KOPT-K1 (cell line): ENCODE results near the gene PPP2R2C.

ENCODE experiments used
- H3K27ac ChIP-seq: fragments of 200-600 bp; sonication (generic); 2 replicates; pipeline ENCODE4 v1.5.1; 2016; ENCODE audit warnings: antibody characterized with exemption, mild to moderate bottlenecking, low read depth, low read length; ENCODE audit not compliant: poor library complexity, severe bottlenecking
- H3K36me3 ChIP-seq: fragments of 200-600 bp; sonication (generic); 2 replicates; pipeline ENCODE4 v1.5.1; 2017; ENCODE audit warnings: antibody characterized with exemption, mild to moderate bottlenecking, low read length, moderate library complexity; ENCODE audit not compliant: insufficient read depth
- H3K9me3 ChIP-seq: fragments of 200-600 bp; sonication (generic); 2 replicates; pipeline ENCODE4 v1.5.1; 2017; ENCODE audit warnings: antibody characterized with exemption, low read length, mild to moderate bottlenecking; ENCODE audit not compliant: insufficient read depth, poor library complexity, severe bottlenecking

The PPP2R2C gene

GRCh38 chr4:6450709-6451108 is 21.7 kb downstream of the PPP2R2C start:
- Histone ChIP-seq H3K27ac (no peak overlapping the region), H3K9me3 (no peaks in the 10 kb centered on the region)

GRCh38 chr4:6449746-6450369 is 22.6 kb downstream of the PPP2R2C start:
- H3K27ac ChIP-seq, result no peak overlapping the region
- H3K36me3 ChIP-seq, result no peaks in the 10 kb centered on the region
- H3K9me3 ChIP-seq, result no peaks in the 10 kb centered on the region

More at GRCh38 chr4:6450709-6451108, 21.7 kb downstream of the PPP2R2C start:
- H3K36me3 ChIP-seq, result no peaks in the 10 kb centered on the region

- no peak overlapping the region for H3K27ac ChIP-seq
Measured at GRCh38 chr4:6449335-6449734, 23.1 kb downstream of the PPP2R2C start.

GRCh38 chr4:6448476-6449170 is 23.8 kb downstream of the PPP2R2C start:
- no peak overlapping the region for H3K27ac ChIP-seq
- H3K36me3 ChIP-seq, result no peaks in the 10 kb centered on the region
- no peaks in the 10 kb centered on the region for H3K9me3 ChIP-seq

More at GRCh38 chr4:6449335-6449734, 23.1 kb downstream of the PPP2R2C start:
- Histone ChIP-seq H3K36me3 (no peaks in the 10 kb centered on the region), H3K9me3 (no peaks in the 10 kb centered on the region)

GRCh38 chr4:6447672-6448171 is 24.7 kb downstream of the PPP2R2C start:
- Histone ChIP-seq H3K27ac (no peak overlapping the region), H3K9me3 (no peaks in the 10 kb centered on the region), H3K36me3 (no peaks in the 10 kb centered on the region)

- H3K9me3 ChIP-seq, result no peaks in the 10 kb centered on the region
- no peak overlapping the region for H3K27ac ChIP-seq
- H3K36me3 ChIP-seq, result no peaks in the 10 kb centered on the region
Measured at GRCh38 chr4:6446538-6447451, 25.6 kb downstream of the PPP2R2C start.

GRCh38 chr4:6446130-6446482 is 26.3 kb downstream of the PPP2R2C start:
- Histone ChIP-seq H3K27ac (no peak overlapping the region), H3K9me3 (no peaks in the 10 kb centered on the region)

GRCh38 chr4:6445403-6446129 is 26.8 kb downstream of the PPP2R2C start:
- Histone ChIP-seq H3K9me3 (no peaks in the 10 kb centered on the region), H3K36me3 (no peaks in the 10 kb centered on the region), H3K27ac (no peak overlapping the region)

More at GRCh38 chr4:6446130-6446482, 26.3 kb downstream of the PPP2R2C start:
- no peaks in the 10 kb centered on the region for H3K36me3 ChIP-seq

- Histone ChIP-seq H3K9me3 (no peaks in the 10 kb centered on the region), H3K36me3 (no peaks in the 10 kb centered on the region), H3K27ac (no peak overlapping the region)
Measured at GRCh38 chr4:6444582-6444981, 27.8 kb downstream of the PPP2R2C start.

- H3K36me3 ChIP-seq, result no peaks in the 10 kb centered on the region
- no peaks in the 10 kb centered on the region for H3K9me3 ChIP-seq
- H3K27ac ChIP-seq, result no peak overlapping the region
Measured at GRCh38 chr4:6443035-6444023, 29.1 kb downstream of the PPP2R2C start.

- H3K9me3 ChIP-seq, result no peaks in the 10 kb centered on the region
- H3K36me3 ChIP-seq, result no peaks in the 10 kb centered on the region
- no peak overlapping the region for H3K27ac ChIP-seq
Measured at GRCh38 chr4:6442555-6442954, 29.9 kb downstream of the PPP2R2C start.

- Histone ChIP-seq H3K9me3 (no peaks in the 10 kb centered on the region), H3K36me3 (no peaks in the 10 kb centered on the region), H3K27ac (no peak overlapping the region)
Measured at GRCh38 chr4:6441758-6442157, 30.7 kb downstream of the PPP2R2C start.

GRCh38 chr4:6441202-6441582 is 31.2 kb downstream of the PPP2R2C start:
- H3K9me3 ChIP-seq, result peaks cover 3% of the 10 kb centered on the region

More at GRCh38 chr4:6441202-6441582, 31.2 kb downstream of the PPP2R2C start:
- Histone ChIP-seq H3K36me3 (no peaks in the 10 kb centered on the region), H3K27ac (no peak overlapping the region)
